GM19023 (cell line): Measurements from ENCODE around the gene PLEKHG4B.
"Not testable (repeated sequence)": the region's sequence is repeated elsewhere in the genome, so short reads cannot be mapped to it uniquely, and the experiment has no call there.

Experiments used
- ATAC-seq: cut with Tn5 transposase; IDR thresholded peaks from one replicate; pipeline ENCODE4 v1.9.1; 2021; ENCODE audit warnings: mild to moderate bottlenecking, moderate library complexity; ENCODE audit not compliant: unreplicated experiment

The PLEKHG4B gene

DNA sequence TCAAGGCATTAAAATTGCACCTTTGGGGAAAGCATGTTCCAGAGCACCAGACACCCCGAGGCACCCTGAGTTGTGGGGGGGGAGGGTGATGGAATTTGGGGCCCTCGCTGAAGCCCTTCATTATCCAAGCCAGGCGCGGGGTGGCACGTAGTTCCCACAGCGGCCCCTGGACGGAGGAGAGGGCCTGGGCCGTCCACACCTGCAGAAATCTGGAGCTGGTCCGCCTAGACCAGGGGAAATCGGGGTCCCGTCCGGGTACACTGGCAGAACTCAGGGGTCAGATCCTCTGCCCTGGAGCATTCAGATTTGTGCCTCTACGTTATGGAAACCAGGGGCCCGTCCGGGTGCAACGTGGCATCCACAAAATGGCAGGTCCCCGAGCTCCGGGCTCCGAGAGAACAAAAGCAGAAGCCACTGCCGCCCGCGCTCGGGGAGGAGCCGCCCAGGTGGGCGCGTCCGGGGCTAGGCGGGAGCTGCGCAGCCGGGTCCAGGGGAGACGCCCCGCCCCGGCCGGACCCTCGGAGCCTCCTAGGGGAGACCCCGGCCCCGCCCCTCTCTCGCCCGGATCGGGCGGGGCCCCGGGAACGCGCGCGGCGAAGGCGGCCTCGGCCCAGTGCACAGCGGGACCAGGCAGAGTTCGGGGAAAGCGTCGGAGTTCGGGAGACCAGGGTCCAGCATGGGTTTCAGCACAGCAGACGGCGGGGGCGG, at the start of gene PLEKHG4B:
TSS of gene PLEKHG4B (plus strand) at position 613 of the 708 bp plus-strand sequence. CDS start at position 677, 64 bp downstream.
- ATAC-seq: no peak

DNA sequence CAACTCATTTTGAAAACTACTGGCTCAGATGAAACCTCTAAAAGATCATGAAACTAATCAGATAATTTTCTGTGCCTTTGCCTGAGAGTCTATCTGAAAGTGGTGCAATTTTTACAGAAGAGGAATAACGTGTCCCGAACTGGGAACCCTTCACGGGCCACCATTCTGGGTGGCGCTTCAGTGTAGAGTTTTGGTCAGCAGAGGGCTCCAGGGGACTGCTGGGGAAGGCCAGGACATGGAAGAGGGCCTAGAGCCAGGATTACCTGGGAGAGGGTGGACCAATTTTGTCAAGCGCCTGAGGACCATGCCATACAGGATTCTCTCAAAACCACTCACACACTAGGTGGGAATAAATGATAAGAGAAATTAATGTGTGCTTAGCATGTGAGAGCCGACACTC, 49.7 kb upstream of the PLEKHG4B start:
- ATAC-seq: no peak

DNA sequence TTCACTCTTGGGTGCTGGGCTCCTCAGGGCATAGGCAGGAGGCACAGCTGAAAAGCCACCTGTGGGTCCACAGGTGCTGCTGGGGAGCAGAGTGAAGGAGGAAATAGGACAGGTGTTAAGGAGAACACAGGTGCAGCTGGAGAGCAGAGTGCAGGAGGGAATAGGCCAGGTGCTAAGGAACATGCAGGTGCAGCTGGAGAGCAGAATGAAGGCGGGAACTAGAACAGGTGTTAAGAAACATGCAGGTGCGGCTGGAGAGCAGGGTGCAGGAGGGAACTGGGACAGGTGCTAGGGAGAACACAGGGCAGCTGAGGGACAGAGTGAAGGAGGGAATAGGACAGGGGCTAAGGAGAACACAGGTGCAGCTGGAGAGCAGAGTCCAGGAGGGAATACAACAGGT, 43.8 kb upstream of the PLEKHG4B start:
- ATAC-seq: no peak

DNA sequence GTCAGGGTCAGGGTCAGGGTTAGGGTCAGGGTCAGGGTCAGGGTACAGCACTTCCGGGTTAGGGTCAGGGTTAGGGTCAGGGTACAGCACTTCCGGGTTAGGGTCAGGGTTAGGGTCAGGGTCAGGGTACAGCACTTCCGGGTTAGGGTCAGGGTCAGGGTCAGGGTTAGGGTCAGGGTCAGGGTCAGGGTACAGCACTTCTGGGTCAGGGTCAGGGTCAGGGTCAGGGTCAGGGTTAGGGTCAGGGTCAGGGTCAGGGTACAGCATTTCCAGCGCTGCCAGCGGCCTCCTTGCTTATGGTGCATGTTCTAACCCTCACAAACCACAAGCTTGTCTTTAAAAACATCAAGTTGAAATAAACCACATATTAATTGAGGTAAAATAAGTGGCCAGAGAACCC, 42.4 kb upstream of the PLEKHG4B start:
- ATAC-seq: not testable (repeated sequence)

- no peak for ATAC-seq
Measured at GRCh38 chr5:49953-50544, 41.9 kb upstream of the PLEKHG4B start.

GRCh38 chr5:50724-51499, 41.1 kb upstream of the PLEKHG4B start:
- no peak for ATAC-seq

- ATAC-seq: no peak
Measured at GRCh38 chr5:51500-51823, 40.5 kb upstream of the PLEKHG4B start.

GRCh38 chr5:53381-54174, 38.4 kb upstream of the PLEKHG4B start:
- no peak for ATAC-seq

DNA sequence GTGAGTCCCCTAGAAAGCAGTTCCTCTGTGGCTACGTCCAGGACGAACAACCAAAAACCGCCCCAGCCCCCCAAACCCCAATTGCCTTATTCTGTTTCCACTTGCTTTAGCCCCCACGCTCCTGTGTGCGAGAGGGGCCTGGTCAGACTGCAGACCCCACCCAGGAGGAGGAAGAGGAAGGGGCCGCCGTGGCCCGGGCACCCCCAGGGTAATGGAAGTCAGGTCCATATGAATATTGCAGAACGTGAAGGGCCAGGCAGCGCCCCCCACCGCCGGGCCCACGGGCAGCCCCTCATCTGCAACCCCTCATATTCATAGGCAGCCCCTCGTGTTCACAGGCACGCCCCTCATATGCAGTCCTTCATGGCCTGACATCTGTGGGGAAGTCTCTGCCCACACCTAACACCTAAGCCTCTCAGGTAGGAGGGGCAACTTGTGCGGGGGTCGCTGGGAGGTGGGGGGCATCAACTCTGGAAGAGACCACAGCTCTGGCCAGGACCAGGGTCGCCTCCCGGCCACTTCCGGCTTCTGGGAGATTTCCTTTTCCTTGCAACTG, 37.7 kb upstream of the PLEKHG4B start:
- ATAC-seq: no peak

DNA sequence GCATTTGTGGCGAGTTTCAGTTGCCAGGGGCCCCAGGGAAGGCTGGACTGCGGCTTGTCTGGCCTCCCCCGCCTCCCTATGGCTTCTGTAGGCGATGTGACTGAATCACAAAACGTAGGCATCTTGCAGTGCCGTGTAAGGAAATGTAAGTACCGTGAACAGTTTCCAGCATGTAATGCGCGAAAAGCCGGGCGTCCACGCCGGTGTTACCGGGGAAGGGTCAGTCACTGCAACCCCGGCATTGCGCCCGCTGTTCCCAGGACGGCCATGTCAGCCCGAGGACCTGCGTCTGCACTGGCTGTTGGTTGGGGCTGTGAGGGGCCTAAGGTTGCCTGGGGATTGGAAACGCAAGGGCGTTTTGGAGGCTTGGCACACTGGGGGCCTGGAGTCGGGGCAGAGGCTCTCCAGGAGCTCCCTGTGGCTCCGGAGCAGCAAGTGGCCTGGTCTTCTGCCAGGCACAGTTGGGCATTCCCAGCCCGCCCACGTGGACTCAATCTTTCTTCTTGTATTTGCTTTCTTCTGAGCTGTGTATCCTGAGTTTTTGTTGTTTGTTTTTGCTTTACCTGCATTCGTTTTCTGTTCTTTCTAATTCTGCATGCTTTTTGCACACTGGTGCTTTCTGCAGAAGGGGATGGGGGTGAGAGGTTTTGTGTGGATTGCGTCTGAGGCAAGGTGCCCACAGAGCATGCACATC, 36.9 kb upstream of the PLEKHG4B start:
- ATAC-seq: no peak

DNA sequence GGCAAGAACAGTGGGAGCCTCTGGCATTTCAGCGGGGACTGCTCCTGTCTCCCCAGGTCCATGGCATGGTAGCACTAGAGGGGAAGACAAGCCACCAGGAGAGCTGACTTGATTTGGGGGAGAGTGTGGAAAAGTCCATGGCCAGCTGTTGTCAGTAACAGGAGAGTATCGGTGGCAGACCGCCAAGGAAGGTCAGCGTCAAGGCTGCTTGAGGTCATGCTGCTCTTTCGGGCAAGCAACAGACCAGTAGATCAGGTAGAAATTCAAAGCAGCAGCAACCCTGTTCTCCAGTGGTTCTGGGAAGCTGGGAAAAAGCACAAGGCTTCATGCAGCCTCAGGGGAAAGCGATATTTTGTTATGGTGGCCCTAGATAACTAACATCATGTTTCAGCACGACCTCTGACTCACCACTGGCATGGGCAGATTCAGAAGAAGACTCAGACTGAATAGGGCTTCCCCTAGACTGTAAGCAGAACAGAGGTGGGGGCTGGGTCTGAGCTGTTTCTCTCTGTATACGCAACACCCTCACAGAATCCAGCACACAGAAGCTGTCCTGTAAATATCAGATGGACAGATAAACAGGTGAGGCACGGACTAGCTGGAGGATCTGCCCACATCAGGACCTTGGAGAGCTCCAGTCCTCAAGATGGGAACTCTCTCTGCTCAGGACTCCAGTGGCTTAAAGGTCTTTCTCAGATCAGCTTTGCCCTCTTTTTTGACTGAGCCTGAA, 35.2 kb upstream of the PLEKHG4B start:
- ATAC-seq: no peak

- not testable (repeated sequence) for ATAC-seq
Measured at GRCh38 chr5:60250-60649, 31.7 kb upstream of the PLEKHG4B start.

DNA sequence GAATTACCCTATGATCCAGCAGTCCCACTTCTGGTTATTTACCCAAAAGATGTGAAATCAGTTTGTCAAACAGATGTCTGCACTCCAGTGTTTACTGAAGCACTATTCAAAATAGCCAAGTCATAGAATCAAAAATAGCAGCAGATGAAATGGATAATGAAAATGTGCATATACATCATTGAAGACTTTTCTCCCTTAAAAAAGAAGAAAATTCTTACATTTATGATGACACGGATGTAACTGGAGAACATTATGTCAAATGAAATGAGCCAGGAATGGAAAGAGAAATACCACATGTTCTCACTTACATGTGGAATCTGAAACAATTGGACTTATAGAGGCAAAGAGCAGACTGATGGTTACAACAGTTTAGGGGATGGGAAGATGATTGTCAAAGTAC, 21.5 kb upstream of the PLEKHG4B start:
- ATAC-seq: no peak

DNA sequence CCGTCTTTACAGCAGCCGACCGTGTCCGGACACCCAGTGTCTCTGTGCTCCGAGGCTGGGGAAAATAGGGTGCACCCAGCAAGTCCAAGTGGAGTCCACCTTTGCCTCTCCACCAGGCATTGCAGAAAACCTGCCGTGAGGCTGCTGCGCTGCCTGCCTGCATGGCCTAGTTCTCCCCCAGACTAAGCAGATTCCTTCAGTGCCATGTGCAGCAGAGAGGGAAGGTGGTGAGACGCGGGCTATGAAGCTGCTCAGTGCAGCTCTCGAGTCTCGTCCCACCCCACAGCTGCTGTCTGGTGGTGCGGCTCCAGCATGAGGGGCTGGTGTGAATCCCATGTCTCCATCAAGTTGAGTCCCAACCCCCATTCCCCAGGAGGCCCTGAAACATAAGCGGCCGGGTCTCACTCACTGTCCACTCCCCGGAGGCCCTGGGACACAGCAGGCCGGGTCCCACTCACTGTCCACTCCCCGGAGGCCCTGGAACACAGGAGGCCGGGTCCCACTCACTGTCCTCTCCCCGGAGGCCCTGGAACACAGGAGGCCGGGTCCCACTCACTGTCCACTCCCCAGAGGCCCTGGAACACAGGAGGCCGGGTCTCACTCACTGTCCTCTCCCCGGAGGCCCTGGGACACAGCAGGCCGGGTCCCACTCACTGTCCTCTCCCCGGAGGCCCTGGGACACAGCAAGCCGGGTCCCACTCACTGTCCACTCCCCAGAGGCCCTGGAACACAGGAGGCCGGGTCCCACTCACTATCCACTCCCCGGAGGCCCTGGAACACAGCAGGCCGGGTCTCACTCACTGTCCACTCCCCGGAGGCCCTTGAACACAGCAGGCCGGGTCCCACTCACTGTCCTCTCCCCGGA, 19.4 kb upstream of the PLEKHG4B start:
- ATAC-seq: not testable (repeated sequence)

DNA sequence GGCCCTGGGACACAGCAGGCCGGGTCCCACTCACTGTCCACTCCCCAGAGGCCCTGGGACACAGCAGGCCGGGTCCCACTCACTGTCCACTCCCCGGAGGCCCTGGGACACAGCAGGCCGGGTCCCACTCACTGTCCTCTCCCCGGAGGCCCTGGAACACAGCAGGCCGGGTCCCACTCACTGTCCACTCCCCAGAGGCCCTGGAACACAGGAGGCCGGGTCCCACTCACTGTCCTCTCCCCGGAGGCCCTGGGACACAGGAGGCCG, 18.9 kb upstream of the PLEKHG4B start:
- ATAC-seq: not testable (repeated sequence)

DNA sequence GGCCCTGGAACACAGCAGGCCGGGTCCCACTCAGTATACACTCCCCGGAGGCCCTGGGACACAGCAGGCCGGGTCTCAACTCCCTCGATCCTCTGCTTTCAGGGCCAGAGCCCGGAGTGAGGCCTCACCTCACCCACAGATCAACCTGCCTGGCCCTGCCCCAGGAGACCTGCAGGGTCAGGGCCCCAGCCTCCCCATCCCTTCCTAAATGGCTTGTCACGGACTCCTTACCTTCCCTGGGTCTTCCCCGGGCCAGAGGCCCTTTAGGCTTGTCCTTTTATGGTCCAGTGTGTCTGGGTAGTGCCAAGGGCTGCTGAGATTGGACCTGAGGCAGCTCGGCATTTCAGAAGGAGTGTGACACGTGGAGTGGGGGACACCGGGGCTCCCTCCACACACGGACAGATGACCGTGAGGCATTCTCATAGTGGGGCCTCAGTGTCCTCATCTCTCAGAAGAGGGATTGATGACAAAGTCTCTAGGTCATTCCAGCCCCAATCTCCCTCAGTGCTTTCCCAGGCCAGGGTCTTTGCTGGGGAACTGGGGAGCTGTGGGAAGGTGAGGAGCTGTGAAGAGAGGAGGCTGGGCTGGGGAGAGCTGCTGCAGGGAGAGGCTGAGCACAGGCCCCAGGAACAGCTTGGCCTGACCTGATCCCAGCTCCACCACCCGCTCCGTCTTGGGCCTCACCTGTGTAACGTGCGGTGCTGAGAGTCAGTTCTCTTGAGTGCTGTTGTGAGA, 18.0 kb upstream of the PLEKHG4B start:
- ATAC-seq: no peak

DNA sequence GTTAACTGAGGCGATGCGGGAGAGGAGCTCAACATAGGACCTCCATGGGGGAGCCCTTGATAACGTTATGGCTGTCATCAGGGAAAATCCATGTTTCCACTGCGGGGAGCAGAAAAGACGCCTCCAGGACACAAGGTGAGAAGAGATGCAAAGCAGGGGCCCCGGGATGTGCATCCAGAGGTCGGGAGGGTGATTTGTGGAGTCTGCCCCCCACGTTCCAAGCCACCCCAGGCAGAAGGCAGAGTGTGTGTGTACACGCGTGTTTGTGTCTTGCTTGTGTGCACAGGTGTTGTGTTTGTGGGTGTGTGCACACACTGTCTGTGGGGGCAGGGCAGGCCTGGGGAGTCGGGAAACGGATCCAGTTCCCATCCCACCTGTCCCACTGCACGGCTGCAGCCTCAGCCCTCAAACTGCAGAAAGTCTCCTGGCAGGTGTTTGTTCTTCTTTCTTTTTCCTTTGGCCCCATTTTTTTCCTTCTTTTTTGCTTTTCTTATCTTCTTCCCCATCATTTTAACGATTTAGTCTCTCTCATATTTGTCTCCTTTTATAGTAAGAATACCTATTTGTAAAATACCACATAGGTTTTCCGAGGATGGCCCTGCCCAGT, 17.4 kb upstream of the PLEKHG4B start:
- ATAC-seq: no peak
